Tibial nerve (tissue), 4 donors: ENCODE results near the gene MYMK. TPM values are rescaled to one million over a fixed set of nuclear protein-coding genes. Genes with fewer than 3 reads are reported as not detected.

Experiments used
- DNase-seq, 2 donors: peaks; one replicate each; pipeline ENCODE4 v3.0.0-alpha.2; 2019; ENCODE audit warnings: low spot score in 2 of 2
- H3K27ac ChIP-seq, 4 donors: fragments of 200-600 bp; sonication (generic) in 3 of 4; one replicate each; pipeline ENCODE4 v1.5.1; 2017 to 2019; ENCODE audit warnings: mild to moderate bottlenecking in 1 of 4
- H3K27me3 ChIP-seq, 2 donors: fragments of 200-600 bp; sonication (generic) in 1 of 2; one replicate each; pipeline versions ENCODE4 v1.5.1 to v1.6.0; 2017 to 2019
- H3K36me3 ChIP-seq, 3 donors: fragments of 200-600 bp; sonication (generic); one replicate each; pipeline ENCODE4 v1.5.1; 2018 to 2019
- H3K4me1 ChIP-seq, 4 donors: fragments of 200-600 bp; sonication (generic) in 3 of 4; one replicate each; pipeline ENCODE4 v1.5.1; 2017 to 2019
- H3K4me3 ChIP-seq, 4 donors: fragments of 200-600 bp; sonication (generic) in 3 of 4; one replicate each; pipeline ENCODE4 v1.5.1; 2017 to 2019; ENCODE audit warnings: mild to moderate bottlenecking in 1 of 4, moderate library complexity in 1 of 4
- H3K9me3 ChIP-seq, 4 donors: fragments of 200-600 bp; sonication (generic) in 3 of 4; one replicate each; pipeline ENCODE4 v1.5.1; 2017 to 2019
- CTCF ChIP-seq, 5 experiments: fragments of 200-600 bp in 3 of 5; fragments of 450-650 bp in 2 of 5; sonication (generic) in 3 of 5; IDR thresholded peaks; one replicate each; pipeline ENCODE4 v1.5.1; 2016 to 2019; ENCODE audit warnings: antibody characterized with exemption in 5 of 5, mild to moderate bottlenecking in 3 of 5, moderate library complexity in 2 of 5
- EP300 ChIP-seq, 2 donors: sonication (generic); formaldehyde crosslinking; IDR thresholded peaks; one replicate each; pipeline ENCODE4 v1.6.1; 2017; ENCODE audit warnings: antibody characterized with exemption in 2 of 2, mild to moderate bottlenecking in 1 of 2
- POLR2A ChIP-seq, 2 donors: fragments of 450-650 bp; IDR thresholded peaks; one replicate each; pipeline ENCODE4 v1.6.1; 2017; ENCODE audit warnings: antibody characterized with exemption in 2 of 2, mild to moderate bottlenecking in 2 of 2, moderate library complexity in 2 of 2
- WGBS, 2 donors: methylation state at CpG; one replicate each; pipeline ENCODE4 v1.1.5; 2018; 5-methylcytosine and 5-hydroxymethylcytosine counted together
- total RNA-seq, 4 donors: library from RNA; depleted of rRNA; stranded (reverse); fragments of >200 nt; gene quantifications; one replicate each; pipeline ENCODE4 v1.1.0, GENCODE V29; 2016

MYMK gene
- total RNA-seq, 4 donors from 2014 or later, result 1.4 to 8.3 TPM; not detected in 2

GRCh38 chr9:133485531-133486260 lies 39.1 kb downstream of the MYMK start:
- TF ChIP-seq EP300 (IDR thresholded peaks at IDR 0.05) (no peak), CTCF (IDR thresholded peaks at IDR 0.05) (no peak), POLR2A (IDR thresholded peaks at IDR 0.05) (no peak)
- no peak overlapping the region for H3K4me3 ChIP-seq
- WGBS, 2 donors, result 44 to 60% methylated on average over 16 of the region's 25 CpGs
- no peaks in the 10 kb centered on the region for H3K9me3 ChIP-seq
- no peaks in the 10 kb centered on the region for H3K36me3 ChIP-seq
- H3K27ac ChIP-seq, result no peak overlapping the region
- H3K4me1 ChIP-seq, result peaks cover 0 to 11% (median 2%) of the 10 kb centered on the region in 4 donors
- no peak for DNase-seq
- H3K27me3 ChIP-seq, result no peaks in the 10 kb centered on the region

- Histone ChIP-seq H3K36me3 (no peaks in the 10 kb centered on the region), H3K27ac (no peak overlapping the region), H3K27me3 (no peaks in the 10 kb centered on the region), H3K9me3 (no peaks in the 10 kb centered on the region), H3K4me1 (peaks cover 0 to 13% (median 2%) of the 10 kb centered on the region in 4 donors), H3K4me3 (no peak overlapping the region)
- DNase-seq, result no peak
- WGBS, 2 donors, result 67 to 73% methylated on average over 16 to 20 of the region's 22 CpGs
- TF ChIP-seq CTCF (IDR thresholded peaks at IDR 0.05), result no peak
- TF ChIP-seq POLR2A (IDR thresholded peaks at IDR 0.05), result no peak
- TF ChIP-seq EP300 (IDR thresholded peaks at IDR 0.05), result no peak
These were observed 39.9 kb downstream of the MYMK start for GRCh38 chr9:133484671-133485437.

GRCh38 chr9:133483611-133484010 lies 41.1 kb downstream of the MYMK start:
- H3K27me3 ChIP-seq, result no peaks in the 10 kb centered on the region
- no peaks in the 10 kb centered on the region for H3K9me3 ChIP-seq
- no peak for TF ChIP-seq EP300 (IDR thresholded peaks at IDR 0.05)
- no peak for TF ChIP-seq POLR2A (IDR thresholded peaks at IDR 0.05)
- TF ChIP-seq CTCF (IDR thresholded peaks at IDR 0.05), result no peak
- H3K4me3 ChIP-seq, result no peak overlapping the region
- no peak overlapping the region for H3K27ac ChIP-seq
- peaks cover 0 to 23% (median 7%) of the 10 kb centered on the region in 4 donors for H3K4me1 ChIP-seq
- no peaks in the 10 kb centered on the region for H3K36me3 ChIP-seq
- WGBS, 2 donors, result 80 to 83% methylated on average over 9 of the region's 9 CpGs
- no peak for DNase-seq

GRCh38 chr9:133478851-133479711 lies 45.7 kb downstream of the MYMK start, which contains the start of gene SLC2A6:
Gene SLC2A6 (minus strand): TSS chr9:133479099. CDS start chr9:133479059, 40 bp downstream.
- no peaks in the 10 kb centered on the region for H3K9me3 ChIP-seq
- TF ChIP-seq EP300 (IDR thresholded peaks at IDR 0.05) (no peak), POLR2A (IDR thresholded peaks at IDR 0.05) (no peak), CTCF (IDR thresholded peaks at IDR 0.05) (no peak)
- peak; percentile 68 to 71 for DNase-seq
- WGBS, 2 donors, result 0 to 4% methylated on average over 12 to 63 of the region's 84 CpGs
- peaks cover 0 to 23% (median 0%) of the 10 kb centered on the region in 3 donors for H3K36me3 ChIP-seq
- peak within 1 kb of the TSS in 3 of 4 donors; percentile 42 to 66 (median 58) for H3K27ac ChIP-seq
- H3K27me3 ChIP-seq, result no peaks in the 10 kb centered on the region
- H3K4me1 ChIP-seq, result peaks cover 0 to 22% (median 10%) of the 10 kb centered on the region in 4 donors
- H3K4me3 ChIP-seq, result peak within 1 kb of the TSS; percentile 45 to 60 (median 52)
